ENCODE measurements around the gene FXYD3. TPM values are rescaled to one million over a fixed set of nuclear protein-coding genes. Genes with fewer than 3 reads are reported as not detected.

FXYD3 gene
- total RNA-seq, 3 donors from 2014 or later, result 1,086 to 3,973 (median 3,185) TPM

GRCh38 chr19:35166100-35167063, 50.8 kb downstream of the FXYD3 start:
- no peaks in the 10 kb centered on the region for H3K4me1 ChIP-seq (ENCODE audit: low read depth)
- intact Hi-C loops (cut with DNase I, micrococcal nuclease), result no loop called here
- ATAC-seq (no peak), DNase-seq (no peak)
- no peak for TF ChIP-seq CTCF (IDR thresholded peaks at IDR 0.05)
- H3K9me3 ChIP-seq, result peaks cover 14% of the 10 kb centered on the region
- no peaks in the 10 kb centered on the region for H3K36me3 ChIP-seq (ENCODE audit: low read depth)
- H3K4me3 ChIP-seq, result no peak overlapping the region

GRCh38 chr19:35167251-35168119, 51.9 kb downstream of the FXYD3 start:
- Histone ChIP-seq H3K4me1 (ENCODE audit: low read depth) (no peaks in the 10 kb centered on the region), H3K4me3 (no peak overlapping the region), H3K9me3 (peaks cover 14% of the 10 kb centered on the region), H3K36me3 (ENCODE audit: low read depth) (no peaks in the 10 kb centered on the region)
- TF ChIP-seq CTCF (IDR thresholded peaks at IDR 0.05), result no peak
- ATAC-seq, result no peak
- intact Hi-C loops (cut with DNase I, micrococcal nuclease), result no loop called here
- DNase-seq, result no peak

GRCh38 chr19:35168196-35168595, 52.6 kb downstream of the FXYD3 start:
- no peak for TF ChIP-seq CTCF (IDR thresholded peaks at IDR 0.05)
- no peak overlapping the region for H3K4me3 ChIP-seq
- DNase-seq (no peak), ATAC-seq (peak; percentile 15)
- H3K9me3 ChIP-seq, result peaks cover 14% of the 10 kb centered on the region
- H3K36me3 ChIP-seq (ENCODE audit: low read depth), result no peaks in the 10 kb centered on the region
- H3K4me1 ChIP-seq (ENCODE audit: low read depth), result no peaks in the 10 kb centered on the region
- intact Hi-C loops (cut with DNase I, micrococcal nuclease), result no loop called here

- H3K36me3 ChIP-seq (ENCODE audit: low read depth), result no peaks in the 10 kb centered on the region
- H3K4me3 ChIP-seq, result no peak overlapping the region
- peaks cover 8% of the 10 kb centered on the region for H3K9me3 ChIP-seq
- ATAC-seq, result no peak
- DNase-seq, result no peak
- H3K4me1 ChIP-seq (ENCODE audit: low read depth), result no peaks in the 10 kb centered on the region
- intact Hi-C loops (cut with DNase I, micrococcal nuclease), result no loop called here
- no peak for TF ChIP-seq CTCF (IDR thresholded peaks at IDR 0.05)
Observed at GRCh38 chr19:35169221-35169995, 53.8 kb downstream of the FXYD3 start.

GRCh38 chr19:35170359-35171061, 54.9 kb downstream of the FXYD3 start:
- Histone ChIP-seq H3K4me1 (ENCODE audit: low read depth) (no peaks in the 10 kb centered on the region), H3K36me3 (ENCODE audit: low read depth) (no peaks in the 10 kb centered on the region), H3K4me3 (no peak overlapping the region), H3K9me3 (peaks cover 6% of the 10 kb centered on the region)
- intact Hi-C loops (cut with DNase I, micrococcal nuclease), result no loop called here
- DNase-seq, result no peak
- no peak for ATAC-seq
- no peak for TF ChIP-seq CTCF (IDR thresholded peaks at IDR 0.05)

All from mucosa of descending colon (tissue), 3 donors.